ENCODE results near the gene KCND3.

DNA sequence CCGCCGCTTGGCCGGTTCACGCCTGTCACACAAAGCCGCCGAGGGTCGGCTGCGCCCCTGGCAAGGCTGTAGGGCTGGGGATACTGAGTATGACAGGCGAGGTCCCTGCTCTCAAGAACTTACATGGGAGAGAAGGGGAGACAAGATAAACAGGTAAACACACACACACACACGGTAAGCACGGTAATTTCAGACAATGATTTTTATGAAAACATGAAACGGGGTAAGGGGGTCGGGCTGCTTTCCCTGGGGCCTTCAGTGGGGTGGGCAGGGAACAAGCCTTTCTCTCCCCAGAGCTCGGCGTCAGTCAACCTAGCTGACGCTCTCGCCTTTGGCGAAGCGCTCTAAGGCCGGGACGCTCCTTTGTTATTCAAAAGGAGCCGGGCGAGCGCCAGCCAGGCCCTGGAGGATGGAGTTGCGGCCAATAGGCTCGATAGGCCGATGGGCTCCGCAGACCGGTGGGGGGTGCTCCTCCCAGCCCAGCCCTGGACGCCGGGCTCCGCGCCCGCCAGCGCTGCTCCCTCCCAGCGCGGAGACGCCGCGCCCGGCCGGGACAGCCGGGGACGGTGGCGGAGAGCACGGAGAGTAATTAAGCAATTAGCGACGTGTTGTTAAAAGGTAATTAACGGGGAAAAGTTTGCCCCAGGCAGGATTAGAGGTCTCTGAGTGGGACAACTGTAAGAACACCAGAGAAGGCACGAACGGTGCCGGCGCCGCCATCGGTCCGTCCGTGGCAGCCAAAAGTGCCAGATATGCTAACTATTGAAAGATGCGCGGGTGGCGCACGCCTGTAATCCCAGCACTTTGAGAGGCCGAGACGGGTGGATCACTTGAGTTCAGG, 249.3 kb downstream of the KCND3 start:
- TF ChIP-seq, protein P1, sequence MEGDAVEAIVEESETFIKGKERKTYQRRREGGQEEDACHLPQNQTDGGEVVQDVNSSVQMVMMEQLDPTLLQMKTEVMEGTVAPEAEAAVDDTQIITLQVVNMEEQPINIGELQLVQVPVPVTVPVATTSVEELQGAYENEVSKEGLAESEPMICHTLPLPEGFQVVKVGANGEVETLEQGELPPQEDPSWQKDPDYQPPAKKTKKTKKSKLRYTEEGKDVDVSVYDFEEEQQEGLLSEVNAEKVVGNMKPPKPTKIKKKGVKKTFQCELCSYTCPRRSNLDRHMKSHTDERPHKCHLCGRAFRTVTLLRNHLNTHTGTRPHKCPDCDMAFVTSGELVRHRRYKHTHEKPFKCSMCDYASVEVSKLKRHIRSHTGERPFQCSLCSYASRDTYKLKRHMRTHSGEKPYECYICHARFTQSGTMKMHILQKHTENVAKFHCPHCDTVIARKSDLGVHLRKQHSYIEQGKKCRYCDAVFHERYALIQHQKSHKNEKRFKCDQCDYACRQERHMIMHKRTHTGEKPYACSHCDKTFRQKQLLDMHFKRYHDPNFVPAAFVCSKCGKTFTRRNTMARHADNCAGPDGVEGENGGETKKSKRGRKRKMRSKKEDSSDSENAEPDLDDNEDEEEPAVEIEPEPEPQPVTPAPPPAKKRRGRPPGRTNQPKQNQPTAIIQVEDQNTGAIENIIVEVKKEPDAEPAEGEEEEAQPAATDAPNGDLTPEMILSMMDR (IDR thresholded peaks at IDR 0.05; ENCODE audit: low read depth, low read length): no peak
- no peak for TF ChIP-seq POLR2A (IDR thresholded peaks at IDR 0.05; ENCODE audit: extremely low read depth, insufficient read length)
- TF ChIP-seq, protein P2, sequence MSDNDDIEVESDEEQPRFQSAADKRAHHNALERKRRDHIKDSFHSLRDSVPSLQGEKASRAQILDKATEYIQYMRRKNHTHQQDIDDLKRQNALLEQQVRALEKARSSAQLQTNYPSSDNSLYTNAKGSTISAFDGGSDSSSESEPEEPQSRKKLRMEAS (IDR thresholded peaks at IDR 0.05; ENCODE audit: low read depth, low read length): no peak

All from NB4 (cell line).